GM04503 (cell line): Measurements from ENCODE around the gene S100Z.
"Not testable (repeated sequence)": the region's sequence is repeated elsewhere in the genome, so short reads cannot be mapped to it uniquely, and the experiment has no call there.

ENCODE experiments used
- DNase-seq: peaks from one replicate; pipeline ENCODE4 v3.0.0-alpha.2; 2012; ENCODE audit warnings: low read depth

Gene S100Z

GRCh38 chr5:76826416-76826815 lies 23.4 kb upstream of the S100Z start:
- DNase-seq = not testable (repeated sequence)

- no peak for DNase-seq
Measured at GRCh38 chr5:76831110-76831452, 18.7 kb upstream of the S100Z start.

GRCh38 chr5:76836181-76836580 lies 13.6 kb upstream of the S100Z start:
- no peak for DNase-seq

DNA sequence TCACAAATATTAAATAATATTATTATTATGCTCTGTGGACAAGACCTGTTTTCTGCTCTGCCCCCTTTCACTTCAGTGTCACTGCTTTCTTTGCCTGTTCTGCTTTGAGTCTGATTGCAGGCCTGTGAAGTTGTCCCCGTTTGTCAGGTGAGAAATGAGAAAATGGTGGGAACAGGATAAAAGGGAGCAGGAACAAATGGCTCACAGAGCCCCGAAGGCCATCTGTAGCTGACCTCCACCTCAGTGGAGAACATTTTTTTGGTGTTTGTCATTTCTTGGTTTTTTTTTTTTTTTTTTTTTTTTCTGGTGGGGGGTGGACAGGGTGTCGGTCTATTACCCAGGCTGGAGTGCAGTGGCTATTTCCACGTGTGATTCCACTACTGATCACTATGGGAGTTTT lies 13.2 kb upstream of the S100Z start:
- DNase-seq = no peak

DNA sequence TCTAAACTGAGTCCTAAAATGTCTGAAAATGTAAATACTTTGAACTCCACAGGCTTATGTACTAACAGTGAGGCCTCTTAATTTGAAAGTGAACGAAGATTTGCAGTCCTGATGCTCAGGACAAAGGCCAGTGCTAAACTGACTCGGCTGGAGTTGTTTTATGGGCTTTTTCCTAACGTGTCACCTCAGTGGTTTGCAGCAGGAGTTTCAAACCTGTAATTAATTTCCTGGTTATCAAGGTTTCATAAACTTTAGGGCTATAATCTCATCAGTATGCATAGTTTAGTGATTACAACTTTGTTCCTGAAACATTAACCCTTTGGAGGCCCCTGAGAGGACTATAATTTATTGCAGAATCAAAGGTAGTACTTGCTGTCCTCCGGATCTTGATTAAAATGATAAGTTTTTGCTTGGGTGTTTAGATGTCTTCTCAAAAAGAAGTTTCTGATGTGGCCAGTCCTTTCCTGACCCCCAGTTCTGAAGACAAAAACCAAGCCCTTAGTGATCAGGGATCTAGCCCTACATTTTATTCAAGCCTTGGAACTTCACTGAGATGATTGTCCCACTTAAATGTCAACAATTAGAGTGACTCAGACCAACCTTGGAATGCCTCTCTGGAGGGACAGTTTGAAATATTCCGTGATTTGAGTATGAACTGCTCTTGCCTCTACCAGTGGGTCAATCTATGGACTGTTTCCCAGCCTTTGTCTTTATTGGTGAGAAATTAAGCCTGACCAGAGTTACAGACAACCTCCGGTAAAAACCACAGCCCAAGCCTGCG lies 11.1 kb upstream of the S100Z start:
- DNase-seq = peak; percentile 49

DNA sequence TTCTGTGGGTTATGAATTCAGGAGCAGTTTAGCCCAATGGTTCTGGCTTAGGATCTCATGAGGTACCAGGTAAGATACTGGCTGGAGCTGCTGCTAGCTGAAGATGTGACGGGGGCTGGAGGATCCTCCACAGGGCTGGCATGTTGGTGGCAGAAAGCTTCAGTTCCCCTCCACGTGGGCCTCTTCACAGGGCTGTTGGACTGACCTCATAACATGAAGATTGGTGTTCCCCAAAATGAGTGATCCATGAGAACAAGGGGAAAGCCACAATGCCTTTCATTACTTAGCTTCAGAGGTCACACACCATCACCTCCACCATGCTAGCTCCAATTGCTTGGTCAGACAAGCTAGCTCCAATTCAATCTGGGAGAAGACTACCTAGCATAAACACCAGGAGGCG lies 8.5 kb upstream of the S100Z start:
- DNase-seq = no peak

DNA sequence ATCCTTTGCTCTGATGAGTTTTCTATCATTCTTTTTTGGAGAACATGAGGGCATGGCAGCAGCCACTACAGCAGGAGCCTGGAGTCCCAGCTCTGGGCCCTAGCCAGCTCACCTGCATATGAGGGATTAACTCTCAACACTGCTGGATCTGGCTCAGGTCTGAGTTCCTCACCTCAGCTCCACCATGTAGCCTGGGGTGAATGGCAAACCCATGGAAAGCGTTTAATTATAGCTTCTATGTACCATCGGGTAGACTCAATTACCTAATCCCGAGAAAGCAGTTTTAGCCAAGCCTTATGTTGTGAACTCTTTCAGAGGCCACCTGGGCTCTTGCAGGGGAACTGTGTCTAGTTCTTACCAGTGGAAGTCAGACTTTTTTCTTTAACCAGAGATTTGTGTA lies 3.9 kb upstream of the S100Z start:
- no peak for DNase-seq

GRCh38 chr5:76850543-76851145 lies 830 bp downstream of the S100Z start:
- no peak for DNase-seq

DNA sequence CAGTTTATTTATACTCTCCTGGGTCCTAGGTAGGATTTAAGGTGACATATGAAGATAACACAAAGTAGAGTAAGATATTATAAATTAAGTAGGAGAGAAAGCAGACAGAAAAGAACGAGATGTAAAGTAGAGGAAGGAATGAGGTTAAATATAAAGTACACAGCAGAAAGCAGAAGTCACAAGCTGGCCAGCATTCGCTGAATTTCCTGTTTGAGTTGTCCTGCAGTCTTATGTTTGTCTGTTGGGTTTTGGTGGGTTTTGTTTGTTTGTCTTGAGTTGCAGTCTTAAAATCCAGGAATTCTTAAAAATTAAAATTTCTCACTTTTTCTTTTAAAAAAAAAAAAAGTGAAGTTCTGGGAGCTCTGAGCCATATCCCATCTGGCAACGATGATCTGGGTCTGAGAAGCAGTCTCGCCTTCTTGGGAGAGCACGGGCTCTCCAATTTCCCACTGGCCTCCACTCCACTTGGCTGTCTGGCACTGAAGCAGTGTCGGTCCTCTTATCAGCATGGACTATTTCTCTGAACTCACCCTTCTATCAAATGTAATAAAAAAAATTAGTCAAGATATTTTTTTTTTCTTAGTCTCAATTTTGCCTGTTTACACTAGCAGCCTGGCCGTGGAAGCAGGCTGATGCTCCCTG lies 2.0 kb downstream of the S100Z start:
- no peak for DNase-seq

- DNase-seq = no peak
Measured at GRCh38 chr5:76852772-76853171, 3.0 kb downstream of the S100Z start.

- not testable (repeated sequence) for DNase-seq
Measured at GRCh38 chr5:76853741-76854140, 3.9 kb downstream of the S100Z start.

GRCh38 chr5:76854644-76855043 lies 4.8 kb downstream of the S100Z start:
- DNase-seq = no peak

GRCh38 chr5:76855501-76855900 lies 5.7 kb downstream of the S100Z start:
- DNase-seq = not testable (repeated sequence)

DNA sequence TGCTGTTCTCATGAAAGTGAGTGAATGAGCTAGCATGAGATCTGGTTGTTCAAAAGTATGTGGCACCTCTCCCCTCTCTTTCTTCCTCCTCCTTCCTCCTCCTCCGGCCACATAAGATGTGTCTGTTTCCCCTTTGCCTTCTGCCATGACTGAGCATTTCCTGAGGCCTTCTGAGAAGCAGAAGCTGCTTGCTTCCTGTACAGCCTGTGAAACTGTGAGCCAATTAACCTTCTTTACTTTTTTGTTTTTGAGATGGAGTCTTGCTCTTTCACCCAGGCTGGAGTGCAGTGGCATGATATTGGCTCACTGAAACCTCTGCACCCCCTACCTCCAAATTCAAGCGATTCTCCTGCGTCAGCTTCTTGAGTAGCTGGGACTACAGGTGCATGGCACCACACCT lies 6.1 kb downstream of the S100Z start:
- DNase-seq = no peak

GRCh38 chr5:76856800-76857199 lies 7.0 kb downstream of the S100Z start:
- DNase-seq = not testable (repeated sequence)

DNA sequence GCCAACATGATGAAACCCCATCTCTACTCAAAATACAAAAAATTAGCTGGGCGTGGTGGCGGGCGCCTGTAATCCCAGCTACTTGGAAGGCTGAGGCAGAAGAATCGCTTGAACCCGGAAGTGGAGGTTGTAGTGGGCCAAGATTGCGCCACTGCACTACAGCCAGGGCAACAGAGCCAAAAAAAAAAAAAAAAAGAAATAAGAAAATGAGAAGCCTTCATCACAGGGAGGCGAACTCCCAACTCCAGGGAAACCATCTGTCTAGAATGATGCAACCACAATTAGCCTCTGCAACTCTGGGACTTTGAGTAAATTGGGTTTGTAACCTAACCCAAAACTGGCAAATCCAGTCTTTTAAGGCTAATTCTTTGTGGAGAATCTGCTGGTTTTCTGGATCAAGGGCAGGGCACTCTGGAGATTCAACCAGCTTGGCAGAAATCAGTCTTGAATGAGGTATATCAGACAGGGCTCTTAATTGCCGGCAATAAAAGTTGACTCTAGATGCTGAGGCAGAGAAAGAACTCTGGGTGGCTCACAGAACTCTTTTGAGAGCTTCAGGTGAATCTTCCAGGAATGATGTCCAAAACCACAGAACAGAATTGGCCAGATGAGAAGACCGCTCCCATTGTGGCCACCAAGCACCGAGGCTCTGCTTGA lies 9.9 kb downstream of the S100Z start:
- DNase-seq = no peak

DNA sequence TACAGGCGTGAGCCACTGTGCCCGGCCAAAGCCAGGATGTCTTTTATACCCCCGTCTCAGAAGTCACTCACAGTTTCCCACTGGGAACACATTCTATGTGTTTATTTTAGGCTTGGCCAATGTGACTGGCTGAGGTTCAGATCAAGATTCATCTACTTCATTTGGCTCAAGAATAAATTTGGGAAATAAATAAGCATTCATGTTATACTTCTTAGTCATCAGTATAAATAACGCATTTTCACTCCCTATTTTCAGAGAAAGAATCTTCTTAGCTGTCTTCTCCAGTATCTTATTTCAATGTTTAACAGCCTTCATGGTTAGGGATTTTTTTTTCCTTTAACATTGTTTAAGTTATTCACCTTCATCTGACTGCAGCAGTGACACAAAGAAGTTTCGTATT lies 11.8 kb downstream of the S100Z start:
- DNase-seq = no peak

GRCh38 chr5:76863001-76863400 lies 13.2 kb downstream of the S100Z start:
- no peak for DNase-seq

DNA sequence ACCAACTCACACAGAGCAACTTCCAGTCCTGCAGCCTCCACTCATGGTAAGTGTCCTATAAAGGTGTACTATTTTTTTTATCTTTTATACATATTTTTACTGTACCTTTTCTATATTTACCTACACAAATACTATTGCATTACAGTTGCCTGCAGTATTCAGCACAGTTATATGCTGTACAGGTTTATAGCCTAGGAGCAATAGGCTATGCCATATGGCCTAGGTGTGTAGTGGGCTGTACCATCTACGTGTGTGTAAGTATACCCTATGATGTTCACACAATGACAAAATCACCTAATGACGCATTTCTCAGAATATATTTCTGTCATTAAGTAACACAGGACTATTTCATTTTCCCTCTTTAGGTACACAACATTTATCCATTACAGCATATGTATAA lies 16.7 kb downstream of the S100Z start:
- no peak for DNase-seq

- DNase-seq = no peak
Measured at GRCh38 chr5:76867038-76867437, 17.2 kb downstream of the S100Z start.

DNA sequence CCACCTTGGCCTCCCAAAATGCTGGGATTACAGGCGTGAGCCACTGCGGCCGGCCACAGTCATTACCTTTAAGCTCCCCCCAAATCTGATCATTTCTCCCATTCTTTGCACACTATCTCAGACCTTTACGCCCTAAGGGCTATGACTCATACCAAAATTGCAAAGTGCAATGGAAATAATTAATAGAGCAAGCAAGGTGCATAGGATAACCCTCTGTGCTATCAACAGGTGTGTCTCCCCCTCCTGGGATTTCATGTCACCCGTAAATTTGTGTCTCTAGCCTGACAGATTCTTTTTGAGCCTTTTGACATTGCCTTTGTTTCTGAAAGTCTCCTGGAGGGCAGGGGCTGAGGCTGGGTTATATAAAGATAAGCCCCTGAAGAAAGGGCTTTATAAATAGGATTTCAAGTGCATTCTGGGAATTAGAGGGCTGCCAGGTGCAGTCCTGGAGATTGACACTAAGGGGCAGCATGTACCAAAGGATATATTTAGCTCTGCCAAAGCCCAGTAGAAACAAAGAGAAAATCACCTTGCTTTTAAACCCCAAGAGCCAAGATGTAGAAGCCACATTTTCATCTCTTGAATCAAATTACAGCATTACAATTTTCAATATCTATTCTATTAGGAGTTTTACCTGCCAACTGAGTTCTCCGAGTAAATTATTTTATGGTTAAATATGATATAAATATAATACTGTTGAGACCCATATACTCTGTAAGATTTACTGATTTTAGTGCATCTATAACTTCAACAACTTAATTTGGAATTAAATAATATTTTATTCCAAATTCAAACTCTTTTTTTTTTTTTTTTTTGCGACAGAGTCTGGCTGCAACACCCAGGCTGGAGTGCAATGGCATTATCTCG lies 18.2 kb downstream of the S100Z start:
- DNase-seq = no peak

GRCh38 chr5:76870046-76870445 lies 20.2 kb downstream of the S100Z start:
- no peak for DNase-seq
